Measurements from ENCODE around the gene WDR18.

Gene WDR18

GRCh38 chr19:1004803-1005664, 20.9 kb downstream of the WDR18 start:
- no peak for TF ChIP-seq CTCF (conservative IDR thresholded peaks at IDR 0.05; ENCODE audit: low read length)
- no peak overlapping the region for H3K4me3 ChIP-seq (ENCODE audit: low read length)
- no peak for DNase-seq (ENCODE audit: low read depth)

- no peak for TF ChIP-seq CTCF (conservative IDR thresholded peaks at IDR 0.05; ENCODE audit: low read length)
- DNase-seq (ENCODE audit: low read depth), result no peak
These were observed 22.7 kb downstream of the WDR18 start for GRCh38 chr19:1006711-1007398.

DNA sequence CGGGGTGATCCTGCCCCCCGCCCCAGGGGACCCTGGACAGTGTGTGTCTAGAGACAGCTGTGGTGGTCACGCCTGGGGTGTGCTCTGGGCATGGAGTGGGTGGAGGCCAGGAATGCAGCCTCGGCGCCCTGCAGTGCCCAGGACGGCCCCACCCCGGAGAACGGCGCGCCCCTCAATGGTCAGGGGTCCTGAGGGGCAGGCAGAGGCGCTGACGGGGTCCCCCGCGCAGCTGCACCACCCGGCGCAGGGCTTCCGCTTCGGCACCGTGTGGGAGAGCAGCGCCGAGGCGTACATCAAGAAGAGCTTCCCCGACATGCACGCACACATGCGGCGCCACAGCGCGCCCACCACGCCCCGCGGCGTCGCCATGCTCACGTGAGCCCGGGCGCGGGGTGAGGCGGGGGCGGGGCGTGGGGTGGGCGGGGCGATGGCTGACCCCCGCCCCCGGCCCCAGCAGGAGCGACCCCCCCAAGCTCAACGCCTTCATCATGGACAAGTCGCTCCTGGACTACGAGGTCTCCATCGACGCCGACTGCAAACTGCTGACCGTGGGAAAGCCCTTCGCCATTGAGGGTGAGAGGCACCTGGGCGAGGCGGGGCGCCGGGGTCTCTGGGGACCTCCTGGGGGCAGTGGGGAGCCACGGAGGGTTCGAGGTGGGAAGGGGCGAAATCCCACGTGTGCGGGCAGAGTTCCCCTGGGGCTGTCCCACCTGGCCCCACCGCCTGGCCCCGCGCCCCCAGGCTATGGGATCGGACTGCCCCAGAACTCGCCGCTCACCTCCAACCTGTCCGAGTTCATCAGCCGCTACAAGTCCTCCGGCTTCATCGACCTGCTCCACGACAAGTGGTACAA, 23.5 kb downstream of the WDR18 start:
- DNase-seq (ENCODE audit: low read depth), result no peak
- no peak overlapping the region for H3K4me3 ChIP-seq (ENCODE audit: low read length)
- no peak for TF ChIP-seq CTCF (conservative IDR thresholded peaks at IDR 0.05; ENCODE audit: low read length)

More at GRCh38 chr19:1006711-1007398, 22.7 kb downstream of the WDR18 start:
- no peak overlapping the region for H3K4me3 ChIP-seq (ENCODE audit: low read length)

GRCh38 chr19:1008268-1009040, 24.3 kb downstream of the WDR18 start:
- no peak for DNase-seq (ENCODE audit: low read depth)
- no peak for TF ChIP-seq CTCF (conservative IDR thresholded peaks at IDR 0.05; ENCODE audit: low read length)

DNA sequence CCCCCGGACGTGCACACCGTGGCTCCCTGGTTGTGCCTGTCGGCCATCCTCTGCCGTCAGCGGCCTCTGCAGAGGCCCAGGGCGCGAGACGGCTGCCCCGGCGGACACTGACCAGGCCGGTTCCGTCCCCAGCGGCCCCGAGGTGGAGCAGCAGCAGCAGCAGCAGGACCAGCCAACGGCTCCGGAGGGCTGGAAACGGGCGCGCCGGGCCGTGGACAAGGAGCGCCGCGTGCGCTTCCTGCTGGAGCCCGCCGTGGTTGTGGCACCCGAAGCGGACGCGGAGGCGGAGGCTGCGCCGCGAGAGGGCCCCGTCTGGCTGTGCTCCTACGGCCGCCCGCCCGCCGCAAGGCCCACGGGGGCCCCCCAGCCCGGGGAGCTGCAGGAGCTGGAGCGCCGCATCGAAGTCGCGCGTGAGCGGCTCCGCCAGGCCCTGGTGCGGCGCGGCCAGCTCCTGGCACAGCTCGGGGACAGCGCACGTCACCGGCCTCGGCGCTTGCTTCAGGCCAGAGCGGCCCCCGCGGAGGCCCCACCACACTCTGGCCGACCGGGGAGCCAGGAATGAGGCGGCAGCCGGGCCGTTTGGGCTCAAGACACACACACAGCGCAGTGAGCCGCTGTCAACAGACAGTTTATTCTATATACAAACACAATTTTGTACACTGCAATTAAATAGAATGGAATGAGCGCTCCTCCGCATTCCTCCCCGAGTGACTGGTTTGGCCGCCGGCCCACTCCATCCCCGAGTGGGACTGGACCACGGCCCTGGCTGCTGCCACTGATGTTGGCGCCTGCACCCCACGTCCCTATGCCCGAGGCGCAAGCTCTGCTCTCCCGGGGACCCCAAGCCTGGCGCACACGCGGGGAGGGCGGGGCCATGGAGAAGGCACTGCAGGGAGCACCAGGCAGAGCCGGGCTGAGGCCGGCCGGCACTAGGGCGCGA, 25.2 kb downstream of the WDR18 start:
- TF ChIP-seq CTCF (conservative IDR thresholded peaks at IDR 0.05; ENCODE audit: low read length), result no peak
- DNase-seq (ENCODE audit: low read depth), result no peak
- H3K4me3 ChIP-seq (ENCODE audit: low read length), result no peak overlapping the region

More at GRCh38 chr19:1008268-1009040, 24.3 kb downstream of the WDR18 start:
- H3K4me3 ChIP-seq (ENCODE audit: low read length), result no peak overlapping the region
